ENCODE measurements around the gene GIPC2. TPM values are rescaled to one million over a fixed set of nuclear protein-coding genes. Genes with fewer than 3 reads are reported as not detected.

Gene GIPC2
- total and polyA plus RNA-seq, 9 of the 15 experiments (the other 6 are each of a cell fraction or from before 2014, with no cell fraction given): 0.01 to 0.05 (median 0.04) TPM; not detected in 3

- no peak overlapping the region for H3K27ac ChIP-seq (ENCODE audit: extremely low read depth, low read depth, low read length)
- H3K36me3 ChIP-seq (ENCODE audit: control insufficient read depth, insufficient read depth, low read length): no peaks in the 10 kb centered on the region
- no peaks in the 10 kb centered on the region for H3K27me3 ChIP-seq (ENCODE audit: control insufficient read depth in 2 of 2, insufficient read depth in 2 of 2, low read length in 2 of 2)
- DNase-seq (ENCODE audit: extremely low read depth in 1 of 4, low spot score in 3 of 4) (no peak), FAIRE-seq (no peak), ATAC-seq (no peak)
- H3K9ac ChIP-seq (ENCODE audit: insufficient read depth in 1 of 2, low read depth in 2 of 2, low read length in 2 of 2): no peak overlapping the region
- TF ChIP-seq ZNF518B (CRISPR knock-in tag; IDR thresholded peaks at IDR 0.05) (no peak), HES1 (IDR thresholded peaks at IDR 0.05; ENCODE audit: low read depth) (no peak), GABPB1 (CRISPR knock-in tag; IDR thresholded peaks at IDR 0.05) (no peak), ETV6 (IDR thresholded peaks at IDR 0.05; ENCODE audit: borderline replicate concordance in 1 of 2, low read depth in 2 of 2, low read length in 1 of 2) (no peak), ETV6 (CRISPR knock-in tag; IDR thresholded peaks at IDR 0.05; ENCODE audit: borderline replicate concordance) (no peak), POLR3G (IDR thresholded peaks at IDR 0.05; ENCODE audit: extremely low read depth, insufficient read length, insufficient replicate concordance) (no peak), ZNF184 (CRISPR knock-in tag; IDR thresholded peaks at IDR 0.05) (no peak), NCOA2 (IDR thresholded peaks at IDR 0.05; ENCODE audit: partially characterized antibody in 2 of 2) (no peak), TFAP4 (CRISPR knock-in tag; IDR thresholded peaks at IDR 0.05; ENCODE audit: borderline replicate concordance) (no peak), BRD4 (IDR thresholded peaks at IDR 0.05) (no peak)
- POLR2A ChIA-PET: no interaction called here
- no peaks in the 10 kb centered on the region for H4K20me1 ChIP-seq (replicated peaks; ENCODE audit: control insufficient read depth, insufficient read depth, low read length)
- H3K9me3 ChIP-seq (replicated peaks; ENCODE audit: control insufficient read depth, insufficient read depth, low read depth, low read length): no peaks in the 10 kb centered on the region
- CTCF ChIA-PET (ENCODE audit: low intra/inter-chr PET ratio): no interaction called here
- no peak overlapping the region for H2AFZ ChIP-seq (ENCODE audit: low read depth, low read length)
- BruUV-seq (replicated peaks): no TSS peak
- no peak overlapping the region for H3K4me3 ChIP-seq
- WGBS (ENCODE audit: insufficient coverage, low coverage, missing lambda C conversion rate): 0% methylated on average over 1 of the region's 1 CpG
- in situ Hi-C loops (cut with MboI) (loop anchor here (25.0 kb wide), 1 partner anchor 526 kb away; no protein-coding TSS in a partner anchor), intact Hi-C loops (cut with micrococcal nuclease) (no loop called here)
- no peaks in the 10 kb centered on the region for H3K79me2 ChIP-seq (ENCODE audit: control insufficient read depth, insufficient read depth, low read length)
- no peak overlapping the region for H3K4me2 ChIP-seq (ENCODE audit: insufficient read depth, low read length)
- no peaks in the 10 kb centered on the region for H3K4me1 ChIP-seq (replicated peaks in 1 of 2; ENCODE audit: control insufficient read depth in 2 of 2, insufficient read depth in 2 of 2, low read length in 2 of 2)
- H3K9me1 ChIP-seq (ENCODE audit: control insufficient read depth, insufficient read depth, low read length): no peaks in the 10 kb centered on the region
Measured at GRCh38 chr1:78136680-78137079, 90.9 kb downstream of the GIPC2 start.

Measured in K562 (cell line).